WTC11 (cell line): ENCODE measurements around the gene SMDT1. TPM values are rescaled to one million over a fixed set of nuclear protein-coding genes. Genes with fewer than 3 reads are reported as not detected.

Experiments
- ATAC-seq: fragments of 200-7000 bp; cut with Tn5 transposase; 2 replicates; pipeline ENCODE4 v1.10.0; 2021; ENCODE audit warnings: mild to moderate bottlenecking, moderate library complexity
- CTCF ChIA-PET: fragments of 300-600 bp; sonication (Branson Sonifier 250); formaldehyde crosslinking; loops from one replicate; lab custom pipeline; 2021; ENCODE audit warnings: antibody characterized with exemption; lab: Charles Lee
- POLR2A ChIA-PET: fragments of 350-600 bp; sonication (Branson Sonifier 250); formaldehyde crosslinking; loops from one replicate; lab custom pipeline; 2021; ENCODE audit warnings: antibody characterized with exemption; lab: Charles Lee
- DNase-seq: peaks from one replicate; pipeline ENCODE4 v3.0.0; 2021; ENCODE audit warnings: low spot score
- H3K27ac Mint-ChIP-seq: 2 replicates; pipeline ENCODE4 v1.8.0; 2021; ENCODE audit warnings: mixed read lengths
- H3K27me3 Mint-ChIP-seq: 2 replicates; pipeline ENCODE4 v1.8.0; 2021; ENCODE audit warnings: low read depth, mild to moderate bottlenecking, moderate library complexity, mixed read lengths
- H3K36me3 Mint-ChIP-seq: 2 replicates; pipeline ENCODE4 v1.8.0; 2021; ENCODE audit warnings: mixed read lengths
- H3K4me1 Mint-ChIP-seq: 2 replicates; pipeline ENCODE4 v1.8.0; 2022; ENCODE audit warnings: mixed read lengths
- H3K4me3 Mint-ChIP-seq: 2 replicates; pipeline ENCODE4 v1.8.0; 2021; ENCODE audit warnings: mild to moderate bottlenecking, moderate library complexity, mixed read lengths
- H3K9me3 Mint-ChIP-seq: 2 replicates; pipeline ENCODE4 v1.8.0; 2021; ENCODE audit warnings: mixed read lengths
- ARID4B ChIP-seq: sonication (generic); formaldehyde crosslinking; IDR thresholded peaks from 2 replicates; pipeline ENCODE4 v1.8.0; 2023; ENCODE audit warnings: missing genetic modification reagents, mild to moderate bottlenecking, borderline replicate concordance
- EMX1 ChIP-seq: fragments of 250-450 bp; sonication (Bioruptor Pico); IDR thresholded peaks from 2 replicates; pipeline ENCODE4 v1.8.0; 2021; ENCODE audit warnings: mild to moderate bottlenecking
- FOXP4 ChIP-seq: sonication (generic); formaldehyde crosslinking; IDR thresholded peaks from 2 replicates; pipeline ENCODE4 v1.8.0; 2022; ENCODE audit warnings: mild to moderate bottlenecking, missing genetic modification reagents
- KAT7 ChIP-seq: sonication (generic); formaldehyde crosslinking; IDR thresholded peaks from 2 replicates; pipeline ENCODE4 v1.8.1; 2023; ENCODE audit warnings: missing genetic modification reagents, mild to moderate bottlenecking, borderline replicate concordance
- MAX ChIP-seq: sonication (generic); formaldehyde crosslinking; IDR thresholded peaks from 2 replicates; pipeline ENCODE4 v1.8.0; 2022; ENCODE audit warnings: mild to moderate bottlenecking, missing genetic modification reagents
- NFATC4 ChIP-seq: fragments of 250-450 bp; sonication (Bioruptor Pico); IDR thresholded peaks from 2 replicates; pipeline ENCODE4 v1.9.0; 2021; ENCODE audit warnings: mild to moderate bottlenecking
- OVOL2 ChIP-seq: fragments of 250-450 bp; sonication (Bioruptor Pico); IDR thresholded peaks from 2 replicates; pipeline ENCODE4 v1.9.0; 2021; ENCODE audit warnings: mild to moderate bottlenecking, borderline replicate concordance
- PRRX2 ChIP-seq: fragments of 250-450 bp; sonication (Bioruptor Pico); IDR thresholded peaks from 2 replicates; pipeline ENCODE4 v1.8.0; 2021; ENCODE audit warnings: mild to moderate bottlenecking
- SMAD3 ChIP-seq: sonication (generic); formaldehyde crosslinking; IDR thresholded peaks from 2 replicates; pipeline ENCODE4 v1.8.0; 2022; ENCODE audit warnings: missing genetic modification reagents, mild to moderate bottlenecking, borderline replicate concordance
- USF1 ChIP-seq: sonication (generic); formaldehyde crosslinking; IDR thresholded peaks from 2 replicates; pipeline ENCODE4 v1.8.0; 2022; ENCODE audit warnings: mild to moderate bottlenecking, missing genetic modification reagents
- ZBTB43 ChIP-seq: sonication (generic); formaldehyde crosslinking; IDR thresholded peaks from 2 replicates; pipeline ENCODE4 v1.8.1; 2023; ENCODE audit warnings: mild to moderate bottlenecking, missing genetic modification reagents
- ZNF671 ChIP-seq: fragments of 250-450 bp; sonication (Bioruptor Pico); IDR thresholded peaks from 2 replicates; pipeline ENCODE4 v1.8.0; 2021; ENCODE audit warnings: mild to moderate bottlenecking
- total RNA-seq: library from RNA; stranded (reverse); gene quantifications from 3 replicates; pipeline ENCODE4 v1.2.3, GENCODE V29; 2021
- TF ChIP-seq, protein P1 (sequence below): fragments of 200-600 bp; IDR thresholded peaks from 2 replicates; pipeline ENCODE4 v1.8.0; 2022; ENCODE audit warnings: antibody characterized with exemption
- TF ChIP-seq, protein P2 (sequence below): sonication (generic); formaldehyde crosslinking; conservative IDR thresholded peaks from 2 replicates; pipeline ENCODE4 v1.8.1; 2022; ENCODE audit warnings: mild to moderate bottlenecking, missing genetic modification reagents
- TF ChIP-seq, protein P3 (sequence below): sonication (generic); formaldehyde crosslinking; IDR thresholded peaks from 2 replicates; pipeline ENCODE4 v1.8.0; 2023; ENCODE audit warnings: mild to moderate bottlenecking, missing genetic modification reagents
- TF ChIP-seq, protein P4 (sequence below): sonication (generic); formaldehyde crosslinking; IDR thresholded peaks from 2 replicates; pipeline ENCODE4 v1.8.1; 2022; ENCODE audit warnings: mild to moderate bottlenecking, missing genetic modification reagents, moderate library complexity, borderline replicate concordance
- TF ChIP-seq, protein P5 (sequence below): sonication (generic); formaldehyde crosslinking; IDR thresholded peaks from 2 replicates; pipeline ENCODE4 v1.8.1; 2022; ENCODE audit warnings: low read depth, mild to moderate bottlenecking, moderate library complexity, missing genetic modification reagents, borderline replicate concordance

The SMDT1 gene
- total RNA-seq, 1 experiment from 2014 or later = 39.9 TPM

DNA sequence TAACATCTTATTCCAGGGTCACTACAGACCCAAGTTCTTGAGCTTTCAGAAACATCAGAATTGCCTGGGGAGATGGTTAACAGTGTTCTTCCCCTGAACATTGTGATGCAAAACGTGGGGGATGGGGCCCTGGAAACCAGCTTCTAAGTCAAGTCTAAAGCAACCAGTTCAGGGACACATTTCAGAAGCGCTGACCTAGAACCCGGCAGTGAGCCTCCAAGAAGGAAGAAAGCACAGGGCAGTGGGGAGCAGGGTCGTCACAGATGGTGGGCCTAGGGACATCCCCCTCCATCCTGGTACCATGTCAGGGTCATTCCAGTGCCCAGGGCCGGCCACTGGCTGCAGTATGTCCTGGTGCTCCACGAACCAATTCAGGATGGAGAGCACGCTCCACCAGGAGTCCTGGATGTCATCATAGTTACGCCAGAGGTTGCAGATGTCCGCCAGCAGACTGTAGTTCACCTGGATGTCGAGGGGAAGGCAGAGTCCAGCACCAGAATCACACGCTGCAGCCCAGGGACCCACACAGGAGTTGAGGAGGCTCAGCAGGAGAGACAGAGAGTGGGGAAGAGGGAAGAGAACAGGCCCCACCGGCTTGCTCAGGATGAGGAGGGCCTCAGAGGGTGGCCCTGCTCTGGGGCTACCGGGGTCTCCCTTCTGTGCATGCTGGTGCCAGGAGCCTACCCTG, 13.9 kb upstream of the SMDT1 start:
- Mint-ChIP-seq H3K4me1 (peaks cover 33% of the 10 kb centered on the region), H3K9me3 (no peaks in the 10 kb centered on the region), H3K36me3 (peaks cover 44% of the 10 kb centered on the region), H3K27me3 (no peaks in the 10 kb centered on the region), H3K27ac (peak overlapping the region; percentile 69), H3K4me3 (peak overlapping the region; percentile 29)
- ChIA-PET CTCF (interaction anchor here (0.7 to 1.6 kb wide), 3 partner anchors 25 to 119 kb away, joined by 4 to 8 read pairs (median 4); partner anchors contain the start of genes CENPM and NDUFA6), POLR2A (interaction anchor here (1.6 kb wide), 1 partner anchor 25 kb away, joined by 7 read pairs; the partner anchor contains the start of gene NDUFA6)
- peak; percentile 69 for DNase-seq
- ATAC-seq = peak; percentile 65
- TF ChIP-seq, protein P1, sequence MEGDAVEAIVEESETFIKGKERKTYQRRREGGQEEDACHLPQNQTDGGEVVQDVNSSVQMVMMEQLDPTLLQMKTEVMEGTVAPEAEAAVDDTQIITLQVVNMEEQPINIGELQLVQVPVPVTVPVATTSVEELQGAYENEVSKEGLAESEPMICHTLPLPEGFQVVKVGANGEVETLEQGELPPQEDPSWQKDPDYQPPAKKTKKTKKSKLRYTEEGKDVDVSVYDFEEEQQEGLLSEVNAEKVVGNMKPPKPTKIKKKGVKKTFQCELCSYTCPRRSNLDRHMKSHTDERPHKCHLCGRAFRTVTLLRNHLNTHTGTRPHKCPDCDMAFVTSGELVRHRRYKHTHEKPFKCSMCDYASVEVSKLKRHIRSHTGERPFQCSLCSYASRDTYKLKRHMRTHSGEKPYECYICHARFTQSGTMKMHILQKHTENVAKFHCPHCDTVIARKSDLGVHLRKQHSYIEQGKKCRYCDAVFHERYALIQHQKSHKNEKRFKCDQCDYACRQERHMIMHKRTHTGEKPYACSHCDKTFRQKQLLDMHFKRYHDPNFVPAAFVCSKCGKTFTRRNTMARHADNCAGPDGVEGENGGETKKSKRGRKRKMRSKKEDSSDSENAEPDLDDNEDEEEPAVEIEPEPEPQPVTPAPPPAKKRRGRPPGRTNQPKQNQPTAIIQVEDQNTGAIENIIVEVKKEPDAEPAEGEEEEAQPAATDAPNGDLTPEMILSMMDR = no peak
- TF ChIP-seq NFATC4 (CRISPR knock-in tag) (no peak), PRRX2 (CRISPR knock-in tag) (no peak), OVOL2 (CRISPR knock-in tag) (no peak), ZNF671 (CRISPR knock-in tag) (no peak), EMX1 (CRISPR knock-in tag) (no peak), ARID4B (CRISPR knock-in tag) (no peak), MAX (CRISPR knock-in tag) (0 out of 2 replicates have a peak, but pooled peaks have one; percentile 39), USF1 (CRISPR knock-in tag) (no peak), FOXP4 (no peak), KAT7 (CRISPR knock-in tag) (no peak), SMAD3 (CRISPR knock-in tag) (no peak), ZBTB43 (no peak)
- TF ChIP-seq, protein P2, sequence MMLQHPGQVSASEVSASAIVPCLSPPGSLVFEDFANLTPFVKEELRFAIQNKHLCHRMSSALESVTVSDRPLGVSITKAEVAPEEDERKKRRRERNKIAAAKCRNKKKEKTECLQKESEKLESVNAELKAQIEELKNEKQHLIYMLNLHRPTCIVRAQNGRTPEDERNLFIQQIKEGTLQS = no peak
- TF ChIP-seq, protein P3, sequence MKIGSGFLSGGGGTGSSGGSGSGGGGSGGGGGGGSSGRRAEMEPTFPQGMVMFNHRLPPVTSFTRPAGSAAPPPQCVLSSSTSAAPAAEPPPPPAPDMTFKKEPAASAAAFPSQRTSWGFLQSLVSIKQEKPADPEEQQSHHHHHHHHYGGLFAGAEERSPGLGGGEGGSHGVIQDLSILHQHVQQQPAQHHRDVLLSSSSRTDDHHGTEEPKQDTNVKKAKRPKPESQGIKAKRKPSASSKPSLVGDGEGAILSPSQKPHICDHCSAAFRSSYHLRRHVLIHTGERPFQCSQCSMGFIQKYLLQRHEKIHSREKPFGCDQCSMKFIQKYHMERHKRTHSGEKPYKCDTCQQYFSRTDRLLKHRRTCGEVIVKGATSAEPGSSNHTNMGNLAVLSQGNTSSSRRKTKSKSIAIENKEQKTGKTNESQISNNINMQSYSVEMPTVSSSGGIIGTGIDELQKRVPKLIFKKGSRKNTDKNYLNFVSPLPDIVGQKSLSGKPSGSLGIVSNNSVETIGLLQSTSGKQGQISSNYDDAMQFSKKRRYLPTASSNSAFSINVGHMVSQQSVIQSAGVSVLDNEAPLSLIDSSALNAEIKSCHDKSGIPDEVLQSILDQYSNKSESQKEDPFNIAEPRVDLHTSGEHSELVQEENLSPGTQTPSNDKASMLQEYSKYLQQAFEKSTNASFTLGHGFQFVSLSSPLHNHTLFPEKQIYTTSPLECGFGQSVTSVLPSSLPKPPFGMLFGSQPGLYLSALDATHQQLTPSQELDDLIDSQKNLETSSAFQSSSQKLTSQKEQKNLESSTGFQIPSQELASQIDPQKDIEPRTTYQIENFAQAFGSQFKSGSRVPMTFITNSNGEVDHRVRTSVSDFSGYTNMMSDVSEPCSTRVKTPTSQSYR (CRISPR knock-in tag) = peak; percentile 84; the same call in 1 of the 2 replicates
- TF ChIP-seq, protein P4, sequence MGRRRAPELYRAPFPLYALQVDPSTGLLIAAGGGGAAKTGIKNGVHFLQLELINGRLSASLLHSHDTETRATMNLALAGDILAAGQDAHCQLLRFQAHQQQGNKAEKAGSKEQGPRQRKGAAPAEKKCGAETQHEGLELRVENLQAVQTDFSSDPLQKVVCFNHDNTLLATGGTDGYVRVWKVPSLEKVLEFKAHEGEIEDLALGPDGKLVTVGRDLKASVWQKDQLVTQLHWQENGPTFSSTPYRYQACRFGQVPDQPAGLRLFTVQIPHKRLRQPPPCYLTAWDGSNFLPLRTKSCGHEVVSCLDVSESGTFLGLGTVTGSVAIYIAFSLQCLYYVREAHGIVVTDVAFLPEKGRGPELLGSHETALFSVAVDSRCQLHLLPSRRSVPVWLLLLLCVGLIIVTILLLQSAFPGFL (CRISPR knock-in tag) = no peak
- TF ChIP-seq, protein P5, sequence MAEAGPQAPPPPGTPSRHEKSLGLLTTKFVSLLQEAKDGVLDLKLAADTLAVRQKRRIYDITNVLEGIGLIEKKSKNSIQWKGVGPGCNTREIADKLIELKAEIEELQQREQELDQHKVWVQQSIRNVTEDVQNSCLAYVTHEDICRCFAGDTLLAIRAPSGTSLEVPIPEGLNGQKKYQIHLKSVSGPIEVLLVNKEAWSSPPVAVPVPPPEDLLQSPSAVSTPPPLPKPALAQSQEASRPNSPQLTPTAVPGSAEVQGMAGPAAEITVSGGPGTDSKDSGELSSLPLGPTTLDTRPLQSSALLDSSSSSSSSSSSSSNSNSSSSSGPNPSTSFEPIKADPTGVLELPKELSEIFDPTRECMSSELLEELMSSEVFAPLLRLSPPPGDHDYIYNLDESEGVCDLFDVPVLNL (CRISPR knock-in tag) = no peak
